Ramos (cell line): ENCODE results near the gene ASB6.

Experiments
- in situ Hi-C: fragments of 300-500 bp; cut with MboI; formaldehyde crosslinking; loops from one replicate; pipeline ENCODE4 v1.14.3; 2022; ENCODE audit warnings: low sequenced_read_pairs; ENCODE audit not compliant: unreplicated experiment

Gene ASB6, protein sequence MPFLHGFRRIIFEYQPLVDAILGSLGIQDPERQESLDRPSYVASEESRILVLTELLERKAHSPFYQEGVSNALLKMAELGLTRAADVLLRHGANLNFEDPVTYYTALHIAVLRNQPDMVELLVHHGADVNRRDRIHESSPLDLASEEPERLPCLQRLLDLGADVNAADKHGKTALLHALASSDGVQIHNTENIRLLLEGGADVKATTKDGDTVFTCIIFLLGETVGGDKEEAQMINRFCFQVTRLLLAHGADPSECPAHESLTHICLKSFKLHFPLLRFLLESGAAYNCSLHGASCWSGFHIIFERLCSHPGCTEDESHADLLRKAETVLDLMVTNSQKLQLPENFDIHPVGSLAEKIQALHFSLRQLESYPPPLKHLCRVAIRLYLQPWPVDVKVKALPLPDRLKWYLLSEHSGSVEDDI

GRCh38 chr9:129641750-129642585, at the start of gene ASB6:
Gene ASB6, minus strand, starts transcription at chr9:129642151. Its CDS starts 152 bp downstream, at chr9:129641999.
- in situ Hi-C loops = no loop called here

DNA sequence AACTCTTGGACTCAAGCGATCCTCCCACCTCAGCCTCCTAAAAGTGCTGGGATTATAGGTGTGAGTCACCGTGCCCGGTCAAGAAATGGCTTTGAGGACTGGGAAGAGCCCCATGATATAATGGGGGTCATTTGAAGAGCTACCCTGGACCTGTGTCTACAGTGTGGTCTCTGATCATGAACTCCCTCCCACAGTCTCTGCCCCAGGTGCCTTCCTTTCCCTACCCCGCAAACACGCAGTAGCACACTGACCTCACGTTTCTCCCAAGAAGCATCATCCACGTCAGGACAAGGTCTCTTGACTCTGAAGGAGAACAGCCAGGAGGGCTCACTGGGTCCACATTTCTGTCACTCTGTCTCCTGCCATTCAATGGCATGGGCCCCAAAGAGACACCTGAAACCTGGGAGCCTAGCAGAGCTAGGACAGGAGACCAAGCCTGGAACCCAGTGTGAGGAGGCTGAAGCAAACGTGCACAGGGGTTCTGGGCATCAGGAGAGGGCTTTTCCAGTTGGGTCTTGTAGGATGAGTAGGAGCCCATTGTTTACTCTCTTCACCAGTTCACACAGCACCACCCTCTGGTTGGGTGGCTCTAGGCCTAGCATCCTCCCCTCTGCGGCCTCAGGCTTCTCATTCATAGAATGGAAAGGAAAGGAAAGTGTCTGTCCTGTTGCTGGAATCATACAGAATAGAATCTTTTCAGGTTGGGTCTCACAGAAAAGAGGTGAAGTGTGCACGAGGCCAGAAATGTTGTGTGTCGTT, 46.5 kb upstream of the ASB6 start:
- in situ Hi-C loops = no loop called here

DNA sequence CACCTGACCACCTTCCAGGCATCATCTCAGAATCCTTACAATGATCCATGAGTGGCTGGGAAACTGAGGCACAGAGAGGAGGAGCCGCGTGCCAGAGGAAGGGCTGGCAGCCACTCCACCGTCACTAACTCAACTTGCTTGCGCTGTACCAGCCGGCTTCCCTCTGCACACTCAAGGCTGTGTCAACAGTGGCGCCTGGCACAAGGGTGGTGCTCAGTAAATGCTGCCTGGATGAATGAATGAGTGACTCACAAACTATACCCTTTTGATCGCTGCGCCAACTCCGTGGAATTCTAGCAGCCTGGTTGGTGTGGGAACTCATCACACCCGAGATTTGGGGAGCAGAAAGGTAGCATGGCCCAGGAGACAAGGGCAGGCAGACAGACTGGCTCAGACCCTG, 45.4 kb upstream of the ASB6 start:
- in situ Hi-C loops = no loop called here

GRCh38 chr9:129686736-129687135, 44.8 kb upstream of the ASB6 start:
- in situ Hi-C loops = no loop called here

GRCh38 chr9:129685933-129686259, 43.9 kb upstream of the ASB6 start:
- in situ Hi-C loops = no loop called here

GRCh38 chr9:129685220-129685932, 43.4 kb upstream of the ASB6 start:
- in situ Hi-C loops = no loop called here

DNA sequence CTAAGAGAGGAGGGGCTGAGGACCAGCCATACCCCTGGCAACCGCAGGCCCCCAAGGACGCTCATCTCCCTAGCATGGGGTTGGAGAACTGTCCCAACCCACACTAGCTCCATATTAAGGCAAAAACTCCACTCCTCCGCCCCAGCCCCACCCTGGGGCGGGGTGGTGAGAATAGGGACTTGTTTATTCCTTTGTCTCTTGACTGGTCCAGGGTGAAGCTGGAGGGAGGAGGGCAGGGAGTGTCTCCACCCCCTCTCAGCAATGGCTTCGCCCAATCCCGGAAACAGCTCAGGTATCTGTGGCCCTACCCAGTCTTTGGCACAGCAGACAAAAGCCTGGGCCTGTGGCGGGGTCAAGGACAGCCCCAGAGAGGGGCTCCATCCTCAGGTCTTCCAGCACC, 40.4 kb upstream of the ASB6 start:
- in situ Hi-C loops = no loop called here

DNA sequence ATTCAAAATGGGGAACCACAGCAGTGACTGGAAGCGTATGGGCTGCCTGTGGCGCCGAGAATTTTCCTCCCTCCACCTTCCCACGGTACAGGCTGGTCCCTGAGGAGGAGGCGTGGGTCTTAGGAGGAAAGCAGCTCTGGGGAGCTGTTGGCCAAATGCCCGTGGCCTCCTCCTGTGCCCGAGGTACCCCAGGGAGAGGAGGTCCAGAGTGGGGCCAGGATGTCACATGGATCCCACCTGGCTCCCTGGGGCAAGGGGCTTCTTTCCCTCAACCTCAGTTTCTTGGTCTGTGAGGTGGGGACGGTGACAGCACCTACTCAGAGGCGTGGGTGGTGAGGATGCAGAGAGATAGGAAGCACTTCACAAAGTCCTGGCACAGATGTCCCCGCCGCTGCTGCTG, 40.0 kb upstream of the ASB6 start:
- in situ Hi-C loops = no loop called here

DNA sequence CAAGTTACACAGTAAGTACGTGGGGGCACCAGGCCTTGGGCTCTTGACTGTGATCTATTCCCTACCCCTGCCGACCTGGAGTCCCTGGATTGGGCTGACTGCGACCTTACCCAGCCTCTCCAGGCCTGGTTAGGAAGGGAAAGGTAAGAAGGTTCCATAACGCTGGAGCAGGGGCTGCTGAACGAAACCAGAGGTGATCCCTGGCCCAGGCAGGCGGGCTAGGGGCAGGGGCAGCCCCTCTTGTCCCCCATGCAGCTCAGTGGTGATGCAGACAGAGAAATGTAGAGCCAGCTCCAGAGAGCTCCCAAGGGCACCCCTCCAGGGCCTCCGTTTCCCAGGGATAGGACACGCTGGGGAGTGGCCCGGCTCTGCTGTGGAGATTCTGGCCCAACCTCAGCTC, 37.6 kb upstream of the ASB6 start:
- in situ Hi-C loops = no loop called here

DNA sequence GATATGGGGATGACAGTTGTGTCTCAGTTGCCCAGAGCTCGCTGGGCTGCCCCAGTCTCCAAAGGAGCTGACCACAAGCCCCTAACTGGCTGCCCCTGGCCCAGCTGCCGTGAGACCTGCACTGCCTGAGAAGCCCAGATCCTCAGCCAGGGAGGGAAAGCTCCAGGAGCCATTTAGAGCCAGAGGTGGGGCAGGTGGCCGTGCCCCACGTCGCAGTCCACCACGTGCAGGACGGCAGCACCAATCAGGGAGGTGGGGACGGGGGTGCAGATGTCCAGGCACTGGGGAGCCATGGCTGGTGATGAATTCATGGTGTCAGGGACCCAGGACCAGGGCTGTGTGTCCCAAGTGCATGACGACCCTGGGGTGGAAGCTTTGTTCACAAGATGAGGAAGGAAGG, 36.9 kb upstream of the ASB6 start:
- in situ Hi-C loops = no loop called here

DNA sequence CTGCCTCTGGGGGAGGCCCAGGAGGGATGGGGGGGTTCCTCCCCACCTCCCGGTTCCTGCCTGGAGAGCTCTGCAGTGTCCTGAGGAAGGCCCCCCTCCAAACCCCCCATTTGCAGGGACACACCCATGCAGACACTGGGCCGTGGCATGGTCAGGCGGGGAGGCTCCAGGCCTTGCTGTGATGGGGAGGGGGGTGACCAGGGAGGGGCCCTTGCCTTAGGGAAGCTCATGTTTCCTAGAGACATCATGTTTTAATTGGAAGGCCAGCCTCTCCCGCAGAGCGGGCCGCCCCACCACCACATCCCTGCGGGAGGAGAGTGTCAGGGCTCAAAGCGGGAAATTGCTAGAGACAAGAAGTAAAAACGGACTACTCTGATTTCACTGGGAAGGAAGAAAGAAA, 35.5 kb upstream of the ASB6 start:
- in situ Hi-C loops = no loop called here

DNA sequence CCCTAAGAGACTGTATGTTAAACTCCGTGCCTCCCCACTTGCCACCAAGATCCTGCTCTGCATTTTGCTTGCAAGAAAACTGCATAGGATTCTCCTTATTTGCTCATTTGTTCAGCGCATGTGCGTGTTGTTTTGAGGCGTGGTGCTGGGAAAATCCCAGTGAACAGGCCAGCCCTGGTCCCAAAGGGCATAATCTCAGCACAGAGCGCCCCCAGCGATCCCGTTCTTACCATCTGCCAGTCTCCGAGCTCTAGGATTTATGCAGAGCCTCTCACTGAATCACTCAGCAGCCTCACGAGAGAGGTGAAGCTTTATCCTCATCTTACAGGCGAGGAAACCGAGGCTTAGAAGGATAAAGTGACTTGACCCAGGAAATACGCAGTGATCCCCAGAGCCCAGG, 35.0 kb upstream of the ASB6 start:
- in situ Hi-C loops = no loop called here

DNA sequence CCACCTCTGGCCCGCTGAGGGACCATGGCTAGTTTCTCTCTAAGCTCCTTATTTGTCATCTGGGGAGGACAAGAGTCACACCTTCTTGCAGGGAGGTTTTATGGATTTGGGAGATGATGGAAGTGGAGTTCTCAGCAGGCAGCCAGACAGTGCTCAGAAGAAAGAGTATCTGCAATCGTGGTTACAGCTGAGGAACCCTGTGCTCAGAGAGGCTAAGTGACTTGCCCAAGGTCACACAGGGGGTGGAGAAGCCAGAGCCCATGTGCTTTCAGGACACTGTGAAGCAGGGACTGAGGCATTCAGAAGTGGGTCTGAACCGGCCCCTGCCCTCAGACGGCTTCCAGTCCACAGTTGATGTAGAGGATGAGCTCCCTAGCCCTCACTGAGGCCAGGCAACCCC, 34.3 kb upstream of the ASB6 start:
- in situ Hi-C loops = no loop called here

DNA sequence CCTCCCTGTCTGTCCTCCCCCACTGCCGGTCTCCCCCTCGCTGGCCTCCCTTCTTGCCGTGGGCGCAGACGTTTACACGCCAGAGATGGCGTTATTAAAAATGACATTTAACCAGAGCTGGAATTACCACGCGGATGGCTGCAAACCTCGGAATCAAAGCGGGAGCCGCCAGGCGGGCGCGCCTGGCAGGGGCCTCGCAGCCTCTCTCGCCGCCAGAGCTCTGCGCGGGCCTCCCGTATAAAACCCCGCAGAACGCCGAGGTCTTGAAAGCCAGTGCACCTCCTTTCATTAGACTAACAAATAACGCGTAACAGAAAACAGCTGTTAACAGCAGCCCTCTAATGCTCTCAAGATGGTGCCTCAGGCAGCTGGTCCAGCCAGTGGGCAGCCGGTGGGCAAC, 33.7 kb upstream of the ASB6 start:
- in situ Hi-C loops = no loop called here

- in situ Hi-C loops = no loop called here
Observed at GRCh38 chr9:129674229-129674628, 32.3 kb upstream of the ASB6 start.

DNA sequence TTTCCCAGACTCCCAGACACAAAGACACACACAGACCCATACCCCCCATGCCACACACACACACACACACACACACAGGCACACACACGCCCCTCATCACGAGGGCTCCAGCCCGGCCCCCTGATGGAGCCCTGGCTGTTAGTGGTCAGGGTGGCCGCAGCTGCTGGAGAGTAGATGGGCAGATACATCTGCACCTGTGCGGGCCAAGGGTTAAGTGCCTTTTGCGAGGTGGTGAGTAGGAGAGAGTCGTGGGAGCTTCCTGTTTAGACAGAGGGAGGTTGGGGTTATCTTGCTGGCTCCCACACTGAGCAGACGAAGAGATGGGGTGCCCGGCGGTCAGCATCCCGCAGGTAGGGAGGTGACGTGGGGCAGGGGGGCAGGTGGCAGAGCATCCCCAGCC, 31.7 kb upstream of the ASB6 start:
- in situ Hi-C loops = no loop called here

DNA sequence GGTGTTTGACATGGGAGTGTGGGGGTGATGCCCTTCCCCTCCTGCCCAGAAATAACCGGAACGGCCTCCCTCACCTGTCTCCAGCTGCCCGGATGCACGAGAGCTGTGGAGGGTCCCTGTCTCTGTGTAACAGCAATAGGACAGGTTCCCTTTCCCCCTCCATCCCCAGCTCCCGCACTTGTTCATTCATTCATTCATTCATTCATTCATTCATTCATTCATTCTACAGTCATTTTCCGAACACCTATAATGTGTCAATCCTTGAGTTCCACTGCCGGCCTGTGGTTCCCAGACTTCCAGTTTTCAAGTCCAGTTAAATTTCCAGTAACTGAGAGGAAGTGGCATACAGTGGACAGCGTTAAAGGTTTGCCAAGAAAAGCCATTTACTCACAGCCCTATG, 30.8 kb upstream of the ASB6 start:
- in situ Hi-C loops = no loop called here

DNA sequence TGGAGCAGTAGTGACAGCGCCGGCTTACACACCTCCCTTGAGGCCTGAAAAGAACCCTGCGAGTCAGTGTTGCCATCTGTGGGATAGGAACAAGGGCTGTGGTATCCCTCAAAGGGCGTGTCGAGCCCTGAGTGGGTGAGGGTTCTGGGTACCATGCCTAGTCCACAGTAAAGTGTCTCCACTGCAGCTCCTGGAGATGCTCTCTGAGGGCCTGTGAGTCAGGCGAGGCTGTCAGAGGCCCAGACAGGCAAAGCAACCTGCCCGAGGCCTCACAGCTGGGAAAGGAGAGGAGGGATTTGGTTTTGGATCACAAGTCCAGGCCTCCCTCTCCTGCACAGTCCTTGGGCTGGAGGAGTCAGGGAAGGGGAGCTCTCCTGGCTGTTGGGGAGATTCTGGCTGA, 29.6 kb upstream of the ASB6 start:
- in situ Hi-C loops = no loop called here

GRCh38 chr9:129671065-129671464, 29.1 kb upstream of the ASB6 start:
- in situ Hi-C loops = no loop called here

DNA sequence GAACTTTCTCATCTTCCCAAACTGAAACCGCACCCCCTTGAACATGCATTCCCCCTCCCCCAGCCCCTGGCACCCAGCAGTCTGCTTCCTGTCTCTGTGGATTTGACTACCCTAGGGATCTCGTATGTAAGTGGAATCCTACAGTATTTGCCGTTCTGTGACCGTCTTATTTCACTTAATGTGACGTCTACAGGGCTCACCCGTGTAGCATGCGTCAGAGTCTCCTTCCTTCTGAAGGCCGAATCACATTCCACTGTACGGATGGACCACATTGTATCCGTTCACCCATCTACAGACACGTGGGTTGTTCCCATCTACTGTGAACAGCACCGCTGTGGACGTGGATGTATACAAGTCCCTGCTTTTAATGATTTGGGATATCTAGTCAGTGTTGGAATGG, 28.0 kb upstream of the ASB6 start:
- in situ Hi-C loops = no loop called here
